Natural killer cell (primary cell): ENCODE measurements around the gene FBXO48. TPM values are rescaled to one million over a fixed set of nuclear protein-coding genes. Genes with fewer than 3 reads are reported as not detected.

Source experiments
- ATAC-seq, 3 donors: fragments of 150-1000 bp in 2 of 3; fragments of 200-7000 bp in 1 of 3; cut with Tn5 transposase; 1 replicate in 1 of 3; 2 replicates in 2 of 3; pipeline ENCODE4 v1.10.0; 2021; ENCODE audit warnings: mild to moderate bottlenecking in 2 of 3, moderate library complexity in 2 of 3
- DNase-seq, 2 donors: peaks; one replicate each; pipeline versions ENCODE4 v3.0.0 to v3.0.0-alpha.2; 2013 to 2021; ENCODE audit warnings: mixed read lengths in 1 of 2
- H3K27ac ChIP-seq: one replicate; pipeline ENCODE4 v1.5.1; 2013; ENCODE audit warnings: mild to moderate bottlenecking, low read length
- H3K27me3 ChIP-seq: one replicate; pipeline ENCODE4 v1.6.1; 2013; ENCODE audit warnings: low read length; ENCODE audit not compliant: control insufficient read depth, insufficient read depth
- H3K36me3 ChIP-seq: one replicate; pipeline ENCODE4 v1.6.1; 2013; ENCODE audit warnings: low read length; ENCODE audit not compliant: control insufficient read depth, insufficient read depth
- H3K4me1 ChIP-seq: one replicate; pipeline ENCODE4 v1.6.1; 2013; ENCODE audit warnings: low read length; ENCODE audit not compliant: control insufficient read depth, insufficient read depth
- H3K4me3 ChIP-seq: one replicate; pipeline ENCODE4 v1.5.1; 2013; ENCODE audit warnings: low read length
- H3K9me3 ChIP-seq: one replicate; pipeline ENCODE4 v1.6.1; 2013; ENCODE audit warnings: low read length; ENCODE audit not compliant: control insufficient read depth, insufficient read depth
- H3K27ac Mint-ChIP-seq, 2 donors: one replicate each; pipeline ENCODE4 v1.8.0; 2022; ENCODE audit warnings: mild to moderate bottlenecking in 2 of 2, mixed read lengths in 2 of 2, moderate library complexity in 1 of 2
- H3K27me3 Mint-ChIP-seq, 2 donors: one replicate each; pipeline ENCODE4 v1.8.0; 2022; ENCODE audit warnings: low read depth in 2 of 2, mixed read lengths in 2 of 2
- H3K36me3 Mint-ChIP-seq: one replicate; pipeline ENCODE4 v1.8.0; 2022; ENCODE audit warnings: mixed read lengths
- H3K4me1 Mint-ChIP-seq, 2 donors: one replicate each; pipeline ENCODE4 v1.8.0; 2022; ENCODE audit warnings: mixed read lengths in 2 of 2
- H3K4me3 Mint-ChIP-seq: one replicate; pipeline ENCODE4 v1.8.0; 2022; ENCODE audit warnings: mild to moderate bottlenecking, moderate library complexity, mixed read lengths
- H3K9me3 Mint-ChIP-seq, 2 donors: one replicate each; pipeline ENCODE4 v1.8.0; 2022; ENCODE audit warnings: mixed read lengths in 2 of 2
- CTCF ChIP-seq: fragments of 200-600 bp; IDR thresholded peaks from one replicate; pipeline ENCODE4 v1.8.0; 2022; ENCODE audit warnings: antibody characterized with exemption
- WGBS: methylation state at CpG from one replicate; pipeline ENCODE4 v1.1.7; 2013; ENCODE audit warnings: missing lambda C conversion rate; ENCODE audit not compliant: insufficient coverage; 5-methylcytosine and 5-hydroxymethylcytosine counted together
- intact Hi-C: fragments of 100-400 bp; cut with micrococcal nuclease; formaldehyde crosslinking; loops from one replicate; pipeline ENCODE4 v1.14.2; 2022
- total RNA-seq, 4 donors: library from RNA; stranded (reverse); fragments of 120-200 nt in 1 of 4; gene quantifications; one replicate each; pipeline versions ENCODE4 v1.2.3 to v1.2.4, GENCODE V29; 2013 to 2022

FBXO48 gene
- total RNA-seq, 3 donors from 2014 or later (not counting 1 experiment from before 2014, with no cell fraction given): 0.96 to 1.3 (median 1.1) TPM

- Mint-ChIP-seq H3K4me3 (no peak overlapping the region), H3K4me1 (peaks cover 32 to 39% of the 10 kb centered on the region in 2 donors), H3K27ac (no peak overlapping the region), H3K36me3 (no peaks in the 10 kb centered on the region), H3K9me3 (no peaks in the 10 kb centered on the region), H3K27me3 (no peaks in the 10 kb centered on the region)
- no peaks in the 10 kb centered on the region for H3K36me3 ChIP-seq
- H3K27ac ChIP-seq: no peak overlapping the region
- no peaks in the 10 kb centered on the region for H3K27me3 ChIP-seq
- H3K9me3 ChIP-seq: no peaks in the 10 kb centered on the region
- TF ChIP-seq CTCF: no peak
- no peak for DNase-seq
- no peak for ATAC-seq
- WGBS: 86% methylated on average over 14 of the region's 14 CpGs
- peaks cover 21% of the 10 kb centered on the region for H3K4me1 ChIP-seq
- H3K4me3 ChIP-seq: no peak overlapping the region
- intact Hi-C loops: no loop called here
These were observed 34.1 kb downstream of the FBXO48 start for GRCh38 chr2:68432696-68433658.

- Mint-ChIP-seq H3K36me3 (no peaks in the 10 kb centered on the region), H3K27me3 (no peaks in the 10 kb centered on the region), H3K4me3 (no peak overlapping the region), H3K4me1 (peaks cover 39 to 45% of the 10 kb centered on the region in 2 donors), H3K27ac (no peak overlapping the region), H3K9me3 (no peaks in the 10 kb centered on the region)
- 86% methylated on average over 8 of the region's 8 CpGs for WGBS
- no peak for ATAC-seq
- H3K4me3 ChIP-seq: no peak overlapping the region
- DNase-seq: no peak
- peaks cover 29% of the 10 kb centered on the region for H3K4me1 ChIP-seq
- TF ChIP-seq CTCF: no peak
- H3K27me3 ChIP-seq: no peaks in the 10 kb centered on the region
- H3K9me3 ChIP-seq: no peaks in the 10 kb centered on the region
- intact Hi-C loops: no loop called here
- no peak overlapping the region for H3K27ac ChIP-seq
- H3K36me3 ChIP-seq: no peaks in the 10 kb centered on the region
These were observed 35.6 kb downstream of the FBXO48 start for GRCh38 chr2:68431316-68431972.

GRCh38 chr2:68429311-68429826 lies 37.7 kb downstream of the FBXO48 start:
- Mint-ChIP-seq H3K27ac (no peak overlapping the region), H3K4me1 (peaks cover 29 to 30% of the 10 kb centered on the region in 2 donors), H3K27me3 (no peaks in the 10 kb centered on the region), H3K36me3 (no peaks in the 10 kb centered on the region), H3K4me3 (no peak overlapping the region), H3K9me3 (no peaks in the 10 kb centered on the region)
- no peaks in the 10 kb centered on the region for H3K27me3 ChIP-seq
- peaks cover 49% of the 10 kb centered on the region for H3K4me1 ChIP-seq
- no peak for TF ChIP-seq CTCF
- H3K9me3 ChIP-seq: no peaks in the 10 kb centered on the region
- H3K4me3 ChIP-seq: no peak overlapping the region
- intact Hi-C loops: no loop called here
- 95% methylated on average over 7 of the region's 7 CpGs for WGBS
- H3K27ac ChIP-seq: no peak overlapping the region
- DNase-seq (no peak), ATAC-seq (no peak)
- H3K36me3 ChIP-seq: no peaks in the 10 kb centered on the region
